Urothelium cell line (cell line): ENCODE results near the gene RHCG.

Experiments used
- DNase-seq: peaks from one replicate; pipeline ENCODE4 v3.0.0; 2011; ENCODE audit warnings: low spot score, mixed read lengths
- FAIRE-seq: peaks from 2 replicates; lab custom pipeline; 2011; peaks lifted over from hg19 to GRCh38; lab: Jason Lieb, UNC

RHCG gene

DNA sequence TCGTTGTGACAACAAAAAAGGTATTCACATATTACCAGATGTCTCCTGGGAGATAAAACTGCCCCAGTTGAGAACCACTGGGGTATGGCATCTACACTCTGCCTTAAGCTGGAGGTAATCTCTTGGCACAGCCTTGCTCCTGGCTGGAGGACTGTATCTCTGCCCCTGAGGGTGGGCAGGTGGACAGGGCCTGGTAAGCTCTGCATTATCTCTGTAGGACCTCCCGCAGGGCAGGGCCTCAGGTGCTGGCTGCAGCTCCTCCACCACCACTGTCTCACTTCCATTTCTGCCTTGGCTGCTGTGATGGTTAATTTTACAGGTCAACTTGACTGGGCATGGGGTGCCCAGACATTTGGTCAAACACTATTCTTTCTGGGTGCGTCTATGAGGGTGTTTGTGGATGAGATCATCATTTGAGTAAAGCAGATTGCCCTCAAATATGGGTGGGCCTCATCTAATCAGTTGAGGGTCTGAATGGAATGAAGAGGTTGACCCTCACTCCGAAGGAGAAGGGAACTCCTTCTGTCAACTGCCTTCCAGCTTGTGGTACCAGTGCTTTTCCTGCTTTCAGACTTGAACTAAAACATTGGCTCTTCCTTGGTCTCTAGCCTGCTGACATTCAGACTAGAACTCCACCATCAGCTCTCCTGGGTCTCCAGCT is 9.8 kb upstream of the RHCG start:
- FAIRE-seq (no peak), DNase-seq (no peak)

DNA sequence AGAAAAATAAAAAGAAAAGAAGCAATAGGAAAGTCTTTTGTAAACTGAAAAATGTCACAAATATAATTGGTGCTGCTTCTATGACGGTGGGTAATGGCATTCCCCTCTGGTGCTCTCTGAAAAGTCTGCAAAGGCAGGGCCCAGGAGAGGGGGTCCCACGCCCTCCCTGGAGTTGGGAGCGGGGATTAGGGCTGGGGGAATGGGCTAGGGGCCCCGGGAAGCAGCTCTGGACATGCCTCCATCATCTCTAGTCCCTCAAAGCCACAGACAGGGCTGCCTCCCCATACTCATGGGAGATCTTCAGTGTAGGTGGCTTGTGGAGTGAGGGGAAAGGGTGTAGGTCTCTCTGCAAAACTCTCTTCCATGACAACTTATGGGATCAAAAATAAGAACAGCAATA is 7.8 kb upstream of the RHCG start:
- FAIRE-seq (no peak), DNase-seq (no peak)

DNA sequence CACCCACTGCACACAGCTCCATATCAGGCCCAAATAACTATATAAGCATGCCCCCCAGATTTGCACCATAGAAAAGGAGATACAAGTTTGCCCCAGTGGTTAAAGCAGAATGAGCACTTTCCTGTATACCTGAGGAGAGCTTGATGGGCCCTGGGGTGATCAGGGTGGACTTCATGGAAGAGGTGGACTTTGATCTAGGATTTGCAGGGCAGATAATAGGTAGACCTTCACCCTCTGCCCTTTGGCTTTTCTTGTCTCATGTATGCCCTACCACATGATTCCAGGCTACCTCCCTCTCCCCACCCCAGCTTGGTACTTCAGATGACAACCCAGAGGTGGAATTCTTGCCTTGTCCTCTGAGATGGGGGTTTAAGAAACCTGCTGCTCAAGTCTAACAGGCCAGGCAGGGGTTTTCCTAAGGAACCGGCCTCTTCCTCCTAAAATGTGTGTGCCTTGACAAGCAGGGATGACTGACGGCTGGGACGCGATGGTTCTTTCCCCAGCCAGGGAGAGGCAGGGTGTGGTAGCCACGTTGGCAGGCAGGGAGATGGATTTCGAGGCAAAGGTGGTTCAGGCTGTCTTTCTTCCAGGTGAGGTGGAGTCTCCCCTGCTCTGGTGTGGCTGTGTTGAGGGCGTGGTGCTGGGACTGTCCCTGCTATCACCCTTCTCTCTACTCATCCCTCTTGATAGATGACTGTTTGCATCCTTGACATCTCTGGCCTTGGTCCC is 6.6 kb upstream of the RHCG start:
- FAIRE-seq (no peak), DNase-seq (no peak)

DNA sequence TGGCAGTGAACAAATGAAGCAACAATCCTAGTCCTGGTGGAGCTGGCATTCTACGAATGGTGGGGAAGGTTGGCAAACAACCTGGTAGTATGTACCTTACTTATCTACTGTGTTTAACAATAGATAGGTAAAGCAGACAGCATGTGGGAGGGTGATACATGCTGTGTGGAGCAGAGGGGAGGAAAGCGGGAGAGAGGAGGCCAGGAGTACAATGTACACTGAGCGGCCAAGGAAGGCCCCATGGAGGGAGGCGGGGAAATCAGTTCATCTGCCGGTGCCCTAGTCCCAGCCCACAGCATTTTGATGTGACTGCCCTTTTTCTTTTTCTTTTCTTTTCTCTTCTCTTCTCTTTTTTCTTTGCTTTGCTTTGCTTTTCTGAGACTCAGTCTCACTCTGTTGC is 5.3 kb upstream of the RHCG start:
- no peak for FAIRE-seq

DNA sequence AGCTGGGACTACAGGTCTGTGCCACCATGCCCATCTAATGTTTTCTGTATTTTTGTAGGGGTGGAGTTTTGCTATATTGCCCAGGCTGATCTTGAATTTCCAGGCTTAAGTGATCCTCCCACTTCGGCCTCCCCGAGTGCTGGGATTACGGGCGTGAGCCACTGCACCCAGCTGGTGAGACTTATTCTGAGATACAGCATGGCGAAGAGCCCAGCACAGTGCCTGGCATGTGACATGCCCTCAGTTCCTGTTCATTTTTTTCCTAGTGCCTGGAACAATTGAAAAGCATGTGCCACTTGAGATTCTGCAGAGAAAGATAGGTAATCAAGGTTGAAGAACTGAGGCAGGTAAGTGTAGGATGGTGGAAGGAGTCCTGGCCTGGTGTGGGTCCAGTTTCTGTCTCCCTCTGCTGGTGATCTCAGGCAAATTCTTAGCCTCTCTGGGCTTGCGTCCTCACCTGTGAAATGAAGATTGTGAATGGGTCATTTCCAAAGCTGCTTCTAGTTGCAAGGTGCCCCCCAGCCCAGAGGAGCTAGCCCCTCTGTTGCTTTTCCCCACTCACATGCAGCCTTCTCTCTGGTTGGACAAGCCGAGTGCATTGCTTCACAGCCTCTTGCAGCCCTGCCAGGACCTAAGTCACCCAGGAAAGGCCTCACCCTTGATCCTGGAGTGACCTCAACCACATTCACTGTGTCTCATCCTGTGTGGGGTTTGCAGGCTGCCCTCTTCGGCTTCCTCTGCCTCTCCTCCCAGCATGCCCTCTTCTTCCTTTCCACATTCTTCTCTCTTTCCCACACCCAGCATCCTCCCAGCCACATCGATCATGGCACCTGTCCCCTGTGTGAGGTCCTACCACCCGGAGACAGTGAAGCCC is 4.3 kb upstream of the RHCG start:
- FAIRE-seq (no peak), DNase-seq (no peak)

More for the DNA sequence above, 5.3 kb upstream of the RHCG start:
- DNase-seq, result no peak

DNA sequence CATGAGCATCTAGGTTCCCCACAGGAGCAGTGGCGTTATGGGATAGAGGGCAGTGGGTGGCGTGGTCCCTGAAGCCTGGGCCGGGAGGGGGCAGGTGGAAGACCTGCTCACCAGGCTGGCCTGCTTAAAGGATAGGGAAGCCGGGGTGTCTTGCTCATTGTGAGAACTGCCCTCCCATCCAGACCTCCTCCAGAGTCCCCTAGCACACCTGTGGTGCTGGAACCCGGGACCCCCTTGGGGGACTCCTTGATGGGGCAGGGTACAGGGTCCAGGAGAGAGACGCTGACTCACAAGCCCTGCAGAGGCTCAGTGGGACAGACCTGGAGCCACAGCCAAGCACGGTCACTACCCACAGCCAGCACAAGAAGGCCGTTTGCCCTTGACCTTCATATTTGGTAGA is 2.8 kb upstream of the RHCG start:
- FAIRE-seq, result no peak
- DNase-seq, result no peak

DNA sequence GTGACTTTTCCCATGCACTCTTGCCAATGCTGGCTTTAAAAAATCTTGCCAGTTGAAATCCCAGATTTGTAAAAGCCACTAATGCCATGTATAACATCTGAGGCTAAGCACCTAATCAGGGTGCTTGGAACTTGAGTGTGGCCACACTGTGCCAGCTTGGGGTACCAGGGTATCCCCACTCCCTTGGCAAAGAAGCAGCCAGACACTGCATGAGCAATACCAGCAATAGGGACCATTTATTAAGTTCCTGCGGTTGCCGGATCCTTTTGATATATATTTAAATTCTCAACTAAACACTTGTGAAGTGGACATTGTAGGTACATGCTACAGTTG is 2.2 kb upstream of the RHCG start:
- FAIRE-seq, result no peak
- no peak for DNase-seq

DNA sequence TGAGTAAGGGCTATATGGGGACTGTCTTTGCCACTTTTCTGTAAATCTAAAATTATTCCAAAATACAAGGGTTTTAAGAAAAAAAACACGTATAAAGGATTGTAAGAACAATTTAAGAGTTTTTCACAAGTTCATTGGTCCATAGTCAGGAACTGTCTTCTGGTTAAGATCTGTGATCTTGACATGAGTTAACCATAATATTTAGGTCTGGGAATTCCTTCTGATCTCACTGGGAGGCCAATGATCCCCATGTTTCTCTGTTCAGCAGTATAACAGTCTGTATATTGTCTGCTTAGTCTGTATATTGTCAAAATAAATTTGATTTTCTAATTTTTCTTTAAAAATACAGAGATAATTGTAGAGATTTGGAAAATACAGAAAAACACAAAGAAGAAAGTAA is 848 bp upstream of the RHCG start:
- FAIRE-seq, result no peak
- no peak for DNase-seq

DNA sequence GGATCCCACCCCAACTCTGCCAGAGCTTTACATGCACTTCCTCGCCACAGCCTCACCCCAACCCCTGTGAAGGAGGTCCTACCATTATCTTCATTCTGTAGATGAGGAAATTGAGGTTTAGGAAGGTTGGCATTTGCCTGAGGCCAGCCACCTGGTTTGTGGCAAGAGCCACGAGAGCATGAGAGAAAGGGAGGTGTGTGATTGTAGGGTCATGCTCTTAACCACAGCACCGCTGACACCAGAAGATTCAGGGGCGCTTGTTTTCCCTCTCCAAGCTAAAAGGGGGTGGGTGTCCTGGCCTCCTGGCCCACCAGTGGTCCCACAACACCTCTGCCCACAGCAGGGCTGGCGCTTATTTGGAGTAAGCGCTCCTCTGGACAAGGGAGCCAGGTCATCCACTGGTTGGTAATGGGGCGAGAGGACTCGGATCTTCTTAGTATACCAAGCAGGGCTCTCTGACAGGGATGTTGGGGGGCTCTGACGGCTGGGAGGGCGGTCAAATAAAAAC is 691 bp downstream of the RHCG start:
- DNase-seq, result no peak

DNA sequence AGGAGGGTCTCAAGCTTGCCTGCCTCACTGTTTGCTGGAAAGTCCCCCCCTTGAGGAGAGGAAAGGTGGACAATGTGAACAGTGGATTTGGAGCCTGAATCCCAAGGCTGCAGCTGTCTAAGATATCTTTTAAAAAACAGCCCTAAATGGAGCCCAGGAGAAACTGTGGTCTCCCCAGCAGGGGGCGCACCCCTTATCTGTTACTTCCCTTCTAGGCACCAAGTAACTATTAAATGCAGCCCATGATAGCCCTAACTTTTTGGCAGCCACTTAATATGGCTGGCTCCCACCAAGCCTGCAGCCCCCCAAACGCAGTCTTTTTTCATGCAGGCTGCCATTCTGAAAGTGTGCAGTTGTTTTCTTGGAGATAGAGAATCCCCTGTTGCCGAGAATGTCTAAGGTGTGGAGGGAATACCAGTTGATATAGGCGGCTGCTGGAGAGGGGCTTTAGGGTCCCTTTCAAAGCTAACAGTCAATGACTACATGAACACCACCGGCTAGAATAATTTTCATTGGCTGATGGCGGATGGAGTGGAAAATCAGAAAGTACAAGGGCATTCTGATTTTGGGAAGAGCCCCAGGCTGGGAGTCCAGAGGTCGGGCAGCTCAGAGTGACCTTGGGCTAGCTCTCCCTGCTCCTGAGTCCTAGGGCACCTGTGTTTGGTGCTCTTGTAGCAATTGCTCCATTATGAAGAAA is 1.3 kb downstream of the RHCG start:
- FAIRE-seq (no peak), DNase-seq (no peak)

More for the DNA sequence above, 691 bp downstream of the RHCG start:
- no peak for FAIRE-seq

DNA sequence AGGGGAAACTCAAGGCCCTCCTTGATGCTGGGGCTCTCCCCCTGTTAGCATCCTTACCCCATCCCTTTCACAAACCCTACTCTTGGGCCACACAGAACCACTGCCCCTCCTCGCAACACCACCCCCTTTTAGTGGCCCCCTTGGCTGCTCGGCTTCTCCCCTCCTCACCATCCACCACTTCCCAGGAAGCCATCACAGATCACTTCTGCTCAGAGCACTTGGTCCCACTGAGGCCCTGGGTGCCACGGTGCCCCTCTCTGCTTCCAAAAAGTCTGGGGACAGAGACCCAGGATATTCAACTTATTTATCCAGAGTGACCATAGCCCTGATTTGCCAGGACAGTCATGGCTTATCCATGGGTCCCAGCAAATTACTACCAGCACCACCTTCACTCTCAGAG is 2.4 kb downstream of the RHCG start:
- no peak for FAIRE-seq
- no peak for DNase-seq

DNA sequence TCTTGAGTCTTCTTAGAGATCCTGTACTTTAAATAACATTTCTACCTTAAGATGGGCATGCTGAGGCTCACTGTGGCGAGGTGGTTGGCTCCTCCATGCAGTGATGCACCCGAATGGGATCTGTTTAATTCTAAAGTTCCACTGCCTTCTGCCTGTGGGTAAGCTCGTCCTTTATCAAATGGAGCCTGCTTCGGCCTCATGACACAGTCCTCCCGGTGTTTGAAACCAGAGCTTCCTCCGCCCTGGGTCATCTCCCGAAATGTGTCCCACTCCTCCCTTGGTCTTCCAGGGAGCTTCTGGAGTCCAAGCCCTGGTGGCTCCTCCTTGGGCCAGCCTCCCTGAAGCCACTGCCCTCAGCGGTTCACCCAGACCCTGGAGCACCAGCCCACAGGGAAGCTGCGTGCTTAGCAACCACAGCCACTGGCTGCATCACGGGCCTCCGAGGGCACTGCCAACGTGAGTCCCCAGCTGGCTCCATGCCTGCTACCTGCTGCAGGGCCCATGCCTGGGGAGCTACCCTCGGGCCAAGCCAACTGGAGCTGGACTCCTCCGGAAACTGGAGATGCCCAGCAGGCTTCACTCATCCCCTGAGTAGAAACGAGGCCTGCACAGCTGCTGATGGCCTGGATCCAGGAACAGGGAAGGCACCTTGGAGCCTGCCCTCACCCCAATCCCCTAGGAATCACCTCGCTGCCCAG is 3.3 kb downstream of the RHCG start:
- DNase-seq (no peak), FAIRE-seq (no peak)

DNA sequence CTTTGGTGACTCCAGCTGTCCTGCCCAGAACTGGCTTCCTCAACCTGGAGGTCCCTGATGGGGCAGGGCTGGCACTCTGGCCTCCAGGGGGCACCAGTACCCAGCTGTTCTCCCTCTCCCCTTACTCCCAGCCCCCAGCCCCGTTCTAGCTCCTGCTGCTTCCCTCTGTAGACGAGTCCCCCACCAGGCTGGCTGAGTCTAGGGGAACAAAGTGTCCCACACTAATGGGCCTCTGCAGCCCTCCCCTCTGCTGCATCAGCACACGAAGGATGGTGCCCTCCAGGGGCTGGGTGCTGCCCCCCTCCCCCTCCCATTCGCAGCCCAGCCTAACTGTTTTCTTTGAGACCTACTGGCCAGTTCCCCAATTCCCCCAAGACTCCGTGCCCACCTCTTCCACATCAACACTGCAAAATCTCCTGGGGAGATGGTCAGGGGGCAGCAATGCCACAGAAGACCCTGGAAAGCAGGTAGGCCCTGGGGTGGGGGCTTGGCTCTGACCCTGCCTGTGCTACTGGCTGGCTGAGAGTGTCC is 4.2 kb downstream of the RHCG start:
- DNase-seq, result peak; percentile 32

DNA sequence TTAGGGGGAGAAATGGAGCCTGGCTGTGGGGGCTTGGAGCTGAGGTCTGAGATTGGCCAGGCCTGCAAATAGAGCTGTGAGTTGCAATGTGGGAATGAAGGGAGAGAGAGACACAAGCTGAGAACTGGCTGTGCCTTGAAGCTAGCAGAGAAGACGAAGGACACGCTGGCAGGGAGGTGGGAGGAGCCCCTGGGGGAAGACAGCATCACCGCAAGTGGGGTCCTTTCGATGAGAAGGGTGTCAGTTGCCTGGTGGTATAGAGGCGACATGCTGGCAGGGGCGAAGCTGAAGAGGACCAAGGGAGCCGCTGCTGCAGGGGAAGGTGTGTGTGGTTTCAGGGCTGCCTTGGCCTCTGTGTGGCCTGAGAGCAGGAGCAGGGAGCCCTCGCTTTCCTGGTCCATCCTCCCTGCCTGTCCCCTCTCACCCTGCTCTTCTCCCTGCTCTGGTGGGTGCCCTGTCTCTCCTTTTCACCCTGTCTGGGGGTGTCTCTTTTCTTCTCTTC is 5.5 kb downstream of the RHCG start:
- DNase-seq (no peak), FAIRE-seq (no peak)

More for the DNA sequence above, 4.2 kb downstream of the RHCG start:
- FAIRE-seq, result no peak

DNA sequence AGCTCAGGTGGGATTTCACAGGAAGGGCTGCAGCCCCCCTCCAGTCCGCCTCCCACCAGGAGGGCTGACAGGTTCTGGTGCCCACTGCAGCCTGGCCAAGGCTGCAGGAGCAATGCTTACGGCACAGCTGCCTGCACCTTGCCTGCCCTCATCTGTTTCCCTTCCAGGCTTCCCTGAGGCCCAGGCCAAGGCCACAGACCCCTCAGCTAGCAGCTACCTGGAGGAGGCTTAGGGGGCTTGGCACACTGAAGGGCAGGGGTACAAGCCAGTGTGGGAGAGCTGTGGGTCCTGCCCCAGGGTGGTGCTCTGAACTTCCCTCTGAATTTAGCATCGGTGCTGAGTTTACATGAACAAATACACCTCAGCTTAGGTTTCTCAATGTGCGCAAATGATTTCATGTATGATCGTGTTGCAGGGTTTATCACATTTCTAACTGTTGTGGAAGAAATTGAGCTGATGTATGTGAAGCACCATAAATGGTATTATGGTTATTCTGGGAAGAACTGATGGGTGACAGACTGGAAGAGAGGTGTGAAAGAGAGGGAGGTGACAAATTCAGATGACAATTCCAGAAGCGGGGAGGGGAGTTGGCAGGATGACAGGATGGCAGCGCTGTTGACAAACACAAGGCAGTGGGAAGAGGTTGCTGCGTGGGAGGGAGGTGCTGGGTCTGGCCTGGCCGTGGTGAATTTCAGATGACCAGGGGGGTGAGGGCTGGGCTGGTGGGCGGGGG is 6.1 kb downstream of the RHCG start:
- FAIRE-seq, result peak; percentile 17

DNA sequence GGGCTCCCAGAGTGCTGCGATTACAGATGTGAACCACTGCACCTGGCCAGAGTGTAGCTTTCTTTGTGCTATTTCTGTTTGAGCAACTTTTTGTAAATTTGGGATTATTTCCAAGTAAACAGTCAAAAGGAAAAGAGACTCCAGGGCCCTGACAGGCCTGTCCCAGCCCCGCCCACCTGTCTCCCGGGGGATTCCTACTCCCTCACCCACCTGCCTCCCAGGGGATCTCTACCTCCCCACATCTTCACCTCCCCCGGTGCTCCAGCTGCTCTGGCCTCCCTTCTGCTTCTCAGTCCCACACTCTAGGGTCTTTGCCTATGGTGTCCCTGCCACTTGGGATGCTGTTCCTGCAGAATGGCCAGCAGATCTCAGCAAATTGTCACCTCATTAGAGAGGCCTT is 7.0 kb downstream of the RHCG start:
- FAIRE-seq, result no peak
- DNase-seq, result no peak

More for the DNA sequence above, 6.1 kb downstream of the RHCG start:
- DNase-seq, result no peak

DNA sequence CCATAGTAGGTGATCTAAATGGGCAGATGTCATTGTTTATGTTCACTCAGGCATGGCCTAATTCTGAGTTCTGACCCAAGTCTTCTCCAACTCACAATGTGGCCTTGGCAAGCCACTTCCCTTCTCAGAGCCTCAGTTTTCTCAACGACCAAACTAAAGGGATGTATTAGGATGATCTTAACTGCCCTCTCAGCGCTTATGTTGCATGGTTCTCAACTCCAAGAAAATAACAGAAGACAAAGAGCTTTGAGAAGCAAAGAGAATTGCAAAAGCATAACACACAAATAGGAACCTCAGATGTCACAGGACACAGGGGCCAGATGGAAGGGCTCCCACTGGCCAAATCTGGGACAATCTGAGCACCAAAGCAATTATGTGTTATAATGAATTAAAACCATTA is 8.6 kb downstream of the RHCG start:
- FAIRE-seq (no peak), DNase-seq (no peak)

DNA sequence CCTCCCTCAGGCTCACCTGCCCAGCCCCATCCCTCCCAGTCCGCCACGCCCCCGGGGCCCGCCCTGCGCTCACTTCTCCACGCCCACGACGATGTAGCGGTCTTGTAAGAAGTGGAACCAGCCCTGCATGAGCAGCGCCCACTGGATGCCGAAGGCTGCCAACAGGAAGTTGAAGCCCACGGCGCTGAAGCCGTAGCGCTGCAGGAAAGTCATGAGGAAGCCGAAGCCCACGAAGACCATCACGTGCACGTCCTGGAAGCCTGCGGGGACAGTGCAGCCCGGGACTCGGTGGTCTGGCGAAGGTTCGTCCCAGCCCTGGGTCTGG is 9.7 kb downstream of the RHCG start:
- FAIRE-seq, result no peak
- DNase-seq, result no peak

DNA sequence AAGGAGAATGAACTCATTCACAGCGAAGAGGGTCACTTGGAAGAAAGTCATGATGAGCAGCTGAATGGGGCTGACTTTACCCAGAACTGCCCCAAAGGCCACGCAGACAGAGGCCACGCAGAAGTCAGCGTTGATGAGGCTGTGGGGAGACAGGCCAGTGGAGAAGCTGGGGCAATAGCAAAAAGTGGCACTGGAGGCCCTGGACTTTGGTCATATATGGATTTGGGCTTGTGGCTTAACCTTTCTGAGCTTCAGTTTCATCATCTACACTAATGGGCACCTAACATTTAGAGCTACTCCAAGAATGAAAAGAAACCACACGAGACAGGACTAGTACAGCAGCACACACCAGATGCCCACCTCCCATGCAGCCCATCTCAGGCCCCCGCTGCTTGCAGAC is 13.3 kb downstream of the RHCG start:
- DNase-seq (no peak), FAIRE-seq (no peak)
